Vagina (tissue), 2 donors: ENCODE results near the gene CPVL. TPM values are rescaled to one million over a fixed set of nuclear protein-coding genes. Genes with fewer than 3 reads are reported as not detected.

Experiments used
- DNase-seq, 2 donors: peaks; one replicate each; pipeline ENCODE4 v3.0.0-alpha.2; 2017; ENCODE audit errors: extremely low spot score in 2 of 2
- H3K27ac ChIP-seq: fragments of 200-600 bp; sonication (generic); one replicate; pipeline ENCODE4 v1.5.1; 2019
- H3K27me3 ChIP-seq: fragments of 200-600 bp; sonication (generic); one replicate; pipeline ENCODE4 v1.5.1; 2019
- H3K36me3 ChIP-seq, 2 donors: fragments of 200-600 bp; sonication (generic); one replicate each; pipeline ENCODE4 v1.5.1; 2017 to 2019
- H3K4me1 ChIP-seq: fragments of 200-600 bp; sonication (generic); one replicate; pipeline ENCODE4 v1.5.1; 2019
- H3K4me3 ChIP-seq, 2 donors: fragments of 200-600 bp; sonication (generic); 1 replicate in 1 of 2; 2 replicates in 1 of 2; pipeline ENCODE4 v1.5.1; 2016 to 2019
- H3K9me3 ChIP-seq: fragments of 200-600 bp; sonication (generic); one replicate; pipeline ENCODE4 v1.5.1; 2019
- POLR2A ChIP-seq, 2 donors: fragments of 450-650 bp; IDR thresholded peaks; one replicate each; pipeline ENCODE4 v1.6.1; 2017; ENCODE audit warnings: antibody characterized with exemption in 2 of 2, mild to moderate bottlenecking in 2 of 2, moderate library complexity in 2 of 2
- POLR2AphosphoS5 ChIP-seq, 2 donors: sonication (generic); formaldehyde crosslinking; IDR thresholded peaks; one replicate each; pipeline ENCODE4 v1.9.0; 2017; ENCODE audit warnings: antibody characterized with exemption in 2 of 2, mild to moderate bottlenecking in 2 of 2, low read depth in 1 of 2; ENCODE audit not compliant: insufficient read depth in 1 of 2
- intact Hi-C: fragments of 100-400 bp; cut with DNase I; formaldehyde crosslinking; loops from one replicate; pipeline ENCODE4 v1.15.1; 2023
- total RNA-seq: library from RNA; depleted of rRNA; stranded (reverse); fragments of >200 nt; gene quantifications from one replicate; pipeline ENCODE4 v1.2.3, GENCODE V29; 2016
- TF ChIP-seq, protein P1 (sequence below), 3 experiments: fragments of 450-650 bp in 2 of 3; fragments of 200-600 bp in 1 of 3; sonication (generic) in 1 of 3; IDR thresholded peaks; one replicate each; pipeline ENCODE4 v1.5.1; 2017 to 2019; ENCODE audit warnings: antibody characterized with exemption in 3 of 3, mild to moderate bottlenecking in 2 of 3, moderate library complexity in 2 of 3

The CPVL gene
- total RNA-seq, 1 donor from 2014 or later, result 9.6 TPM

DNA sequence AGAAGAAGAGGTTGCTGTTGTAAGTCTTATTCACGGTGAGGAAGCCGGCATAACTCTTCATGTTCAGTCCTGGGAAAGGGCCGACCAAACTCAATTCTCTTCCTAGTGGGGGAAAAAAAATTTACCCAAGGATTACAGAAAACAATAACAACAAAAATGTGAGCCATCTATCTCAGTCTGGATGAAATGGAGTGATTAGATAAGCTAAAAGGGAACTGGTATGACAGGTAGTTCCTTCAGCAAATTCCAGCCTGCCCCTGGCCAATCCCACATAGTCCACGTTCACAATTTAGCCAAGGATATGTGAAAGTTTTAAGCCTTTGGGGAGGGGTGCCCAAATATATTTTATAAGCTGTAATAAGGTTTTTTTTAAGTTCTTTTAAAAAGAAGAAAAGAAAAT lies 33.6 kb downstream of the CPVL start:
- Histone ChIP-seq H3K9me3 (no peaks in the 10 kb centered on the region), H3K4me3 (no peak overlapping the region), H3K4me1 (peaks cover 5% of the 10 kb centered on the region), H3K27me3 (no peaks in the 10 kb centered on the region), H3K36me3 (no peaks in the 10 kb centered on the region), H3K27ac (no peak overlapping the region)
- DNase-seq, result no peak
- intact Hi-C loops, result loop anchor here (5.0 kb wide), 1 partner anchor 290 kb away; no protein-coding TSS in a partner anchor
- TF ChIP-seq POLR2AphosphoS5 (IDR thresholded peaks at IDR 0.05; ENCODE audit: insufficient read depth in 1 of 2, low read depth in 1 of 2) (no peak), POLR2A (IDR thresholded peaks at IDR 0.05) (no peak)

DNA sequence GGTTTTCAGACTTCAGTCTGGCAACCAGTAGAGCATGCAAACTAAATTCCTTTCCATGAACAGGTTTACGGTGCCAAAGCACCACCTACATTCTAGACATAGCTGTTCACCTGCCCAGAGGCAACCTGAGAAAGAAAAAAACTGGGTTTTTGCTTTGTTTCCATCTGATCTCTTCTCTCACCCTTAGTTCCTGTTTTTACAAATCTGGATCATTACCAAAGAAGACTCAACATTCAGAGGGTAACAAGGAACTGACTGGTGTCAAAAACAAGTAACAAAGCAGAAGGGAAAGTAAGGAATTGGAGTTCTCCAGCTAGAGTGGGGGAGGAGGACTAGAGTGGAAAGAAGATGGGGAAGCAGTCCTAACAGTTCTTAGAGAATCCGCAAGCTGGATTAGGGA lies 36.4 kb downstream of the CPVL start:
- H3K4me3 ChIP-seq, result no peak overlapping the region
- intact Hi-C loops, result loop anchor here (5.0 to 10.0 kb wide), 3 partner anchors 155 to 292 kb away; partner anchors contain the start of gene TRIL
- no peaks in the 10 kb centered on the region for H3K27me3 ChIP-seq
- no peaks in the 10 kb centered on the region for H3K4me1 ChIP-seq
- DNase-seq, result no peak
- no peak for TF ChIP-seq POLR2A (IDR thresholded peaks at IDR 0.05)
- TF ChIP-seq POLR2AphosphoS5 (IDR thresholded peaks at IDR 0.05; ENCODE audit: insufficient read depth in 1 of 2, low read depth in 1 of 2), result no peak
- TF ChIP-seq, protein P1, sequence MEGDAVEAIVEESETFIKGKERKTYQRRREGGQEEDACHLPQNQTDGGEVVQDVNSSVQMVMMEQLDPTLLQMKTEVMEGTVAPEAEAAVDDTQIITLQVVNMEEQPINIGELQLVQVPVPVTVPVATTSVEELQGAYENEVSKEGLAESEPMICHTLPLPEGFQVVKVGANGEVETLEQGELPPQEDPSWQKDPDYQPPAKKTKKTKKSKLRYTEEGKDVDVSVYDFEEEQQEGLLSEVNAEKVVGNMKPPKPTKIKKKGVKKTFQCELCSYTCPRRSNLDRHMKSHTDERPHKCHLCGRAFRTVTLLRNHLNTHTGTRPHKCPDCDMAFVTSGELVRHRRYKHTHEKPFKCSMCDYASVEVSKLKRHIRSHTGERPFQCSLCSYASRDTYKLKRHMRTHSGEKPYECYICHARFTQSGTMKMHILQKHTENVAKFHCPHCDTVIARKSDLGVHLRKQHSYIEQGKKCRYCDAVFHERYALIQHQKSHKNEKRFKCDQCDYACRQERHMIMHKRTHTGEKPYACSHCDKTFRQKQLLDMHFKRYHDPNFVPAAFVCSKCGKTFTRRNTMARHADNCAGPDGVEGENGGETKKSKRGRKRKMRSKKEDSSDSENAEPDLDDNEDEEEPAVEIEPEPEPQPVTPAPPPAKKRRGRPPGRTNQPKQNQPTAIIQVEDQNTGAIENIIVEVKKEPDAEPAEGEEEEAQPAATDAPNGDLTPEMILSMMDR (IDR thresholded peaks at IDR 0.05), result no peak
- H3K9me3 ChIP-seq, result no peaks in the 10 kb centered on the region
- no peaks in the 10 kb centered on the region for H3K36me3 ChIP-seq
- no peak overlapping the region for H3K27ac ChIP-seq

DNA sequence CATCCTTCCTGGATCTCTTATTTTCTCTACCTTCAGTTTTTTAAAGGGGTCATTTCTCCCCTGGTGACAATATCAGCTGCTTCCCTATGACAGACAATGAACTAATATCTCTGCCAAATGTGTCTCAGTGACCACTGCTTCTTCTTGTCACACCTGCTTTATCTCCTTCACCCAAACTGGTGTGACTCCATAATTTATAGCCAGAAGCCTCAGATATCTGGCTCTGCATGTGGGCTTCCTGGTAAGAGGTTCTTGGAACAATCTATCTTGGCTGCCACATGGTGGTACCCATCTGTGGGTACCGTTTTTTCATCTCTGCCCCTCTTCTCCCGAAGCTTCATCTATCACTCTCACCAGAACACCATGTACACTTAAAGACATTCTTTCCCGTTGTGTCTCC lies 37.0 kb downstream of the CPVL start:
- Histone ChIP-seq H3K27me3 (no peaks in the 10 kb centered on the region), H3K36me3 (no peaks in the 10 kb centered on the region), H3K4me1 (no peaks in the 10 kb centered on the region), H3K4me3 (no peak overlapping the region), H3K9me3 (no peaks in the 10 kb centered on the region), H3K27ac (no peak overlapping the region)
- TF ChIP-seq POLR2A (IDR thresholded peaks at IDR 0.05), result no peak
- TF ChIP-seq, protein P1 (IDR thresholded peaks at IDR 0.05), result no peak
- no peak for TF ChIP-seq POLR2AphosphoS5 (IDR thresholded peaks at IDR 0.05; ENCODE audit: insufficient read depth in 1 of 2, low read depth in 1 of 2)
- intact Hi-C loops, result loop anchor here (5.0 to 10.0 kb wide), 2 partner anchors 155 to 187 kb away; partner anchors contain the start of gene TRIL
- DNase-seq, result no peak

DNA sequence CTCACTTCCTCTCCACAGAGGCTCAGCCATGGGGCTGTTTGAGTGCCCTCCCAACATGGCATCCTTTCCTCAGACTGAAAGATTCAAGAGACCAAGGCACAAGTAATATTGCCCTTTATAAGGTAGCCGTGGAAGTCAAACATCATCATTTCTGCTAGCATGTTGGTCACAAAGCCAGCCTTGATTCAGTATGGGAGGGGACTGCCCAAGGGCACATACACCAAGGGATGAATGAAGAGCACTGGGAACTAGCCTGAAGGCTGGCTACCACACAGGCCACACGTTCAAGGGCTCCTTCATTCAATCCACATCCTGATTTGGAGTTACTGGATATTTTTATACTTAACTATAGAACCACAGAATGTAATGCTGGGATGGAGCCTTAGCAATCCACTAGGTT lies 39.3 kb downstream of the CPVL start:
- H3K4me1 ChIP-seq, result peaks cover 5% of the 10 kb centered on the region
- H3K4me3 ChIP-seq, result no peak overlapping the region
- TF ChIP-seq, protein P1 (IDR thresholded peaks at IDR 0.05), result no peak
- TF ChIP-seq POLR2AphosphoS5 (IDR thresholded peaks at IDR 0.05; ENCODE audit: insufficient read depth in 1 of 2, low read depth in 1 of 2) (no peak), POLR2A (IDR thresholded peaks at IDR 0.05) (no peak)
- DNase-seq, result no peak
- H3K36me3 ChIP-seq, result no peaks in the 10 kb centered on the region
- H3K27me3 ChIP-seq, result no peaks in the 10 kb centered on the region
- H3K27ac ChIP-seq, result no peak overlapping the region
- no peaks in the 10 kb centered on the region for H3K9me3 ChIP-seq
- intact Hi-C loops, result loop anchor here (5.0 to 10.0 kb wide), 2 partner anchors 152 to 185 kb away; partner anchors contain the start of gene TRIL

DNA sequence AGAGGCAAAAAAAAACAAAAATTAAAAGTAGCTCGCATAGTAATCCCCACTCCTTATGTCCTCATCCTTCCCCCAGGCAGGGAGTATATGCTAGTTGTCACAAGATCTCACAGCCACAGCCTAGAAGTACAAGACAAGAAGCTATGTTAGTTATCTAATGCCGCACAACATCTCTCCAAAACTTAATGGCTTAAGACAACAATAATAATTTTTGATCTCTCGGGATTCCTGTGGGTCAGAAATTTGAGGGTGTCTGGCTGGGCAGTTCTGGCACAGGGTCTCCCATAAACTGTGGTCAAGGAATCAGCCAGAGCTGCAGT lies 39.7 kb downstream of the CPVL start:
- no peaks in the 10 kb centered on the region for H3K9me3 ChIP-seq
- H3K4me3 ChIP-seq, result no peak overlapping the region
- intact Hi-C loops, result loop anchor here (5.0 to 10.0 kb wide), 2 partner anchors 152 to 184 kb away; partner anchors contain the start of gene TRIL
- H3K27ac ChIP-seq, result no peak overlapping the region
- H3K27me3 ChIP-seq, result no peaks in the 10 kb centered on the region
- TF ChIP-seq POLR2AphosphoS5 (IDR thresholded peaks at IDR 0.05; ENCODE audit: insufficient read depth in 1 of 2, low read depth in 1 of 2) (no peak), POLR2A (IDR thresholded peaks at IDR 0.05) (no peak)
- TF ChIP-seq, protein P1 (IDR thresholded peaks at IDR 0.05), result peak in 1 of 3 experiments; percentile 8
- no peaks in the 10 kb centered on the region for H3K36me3 ChIP-seq
- DNase-seq, result no peak
- peaks cover 5% of the 10 kb centered on the region for H3K4me1 ChIP-seq
